SK-N-SH (cell line): ENCODE results near the gene ARID1B. TPM values are rescaled to one million over a fixed set of nuclear protein-coding genes. Genes with fewer than 3 reads are reported as not detected.

Experiments used
- CTCF ChIA-PET: fragments of 300-600, 350-600 bp; formaldehyde crosslinking; extraction: SDS; loops from one replicate; lab custom pipeline; 2021; lab: Yijun Ruan, JAX
- POLR2A ChIA-PET: fragments of 350-600 bp; sonication (Branson Sonifier 250); formaldehyde crosslinking; extraction: SDS; loops from one replicate; lab custom pipeline; 2020; ENCODE audit warnings: antibody characterized with exemption, inconsistent platforms; lab: Yijun Ruan, JAX
- DNase-seq: peaks from one replicate; pipeline ENCODE4 v3.0.0; 2012
- H2AFZ ChIP-seq: fragments of 200-600 bp; sonication (generic); 2 replicates; pipeline ENCODE4 v1.8.1; 2016; ENCODE audit warnings: antibody characterized with exemption, mild to moderate bottlenecking, low read depth
- H3F3A ChIP-seq: fragments of 200-600 bp; sonication (generic); replicated peaks from 2 replicates; pipeline ENCODE3; 2016; ENCODE audit warnings: antibody characterized with exemption, mild to moderate bottlenecking; ENCODE audit not compliant: insufficient read depth
- H3K27ac ChIP-seq, 2 experiments: fragments of 200-500 bp in 1 of 2; fragments of 200-600 bp in 1 of 2; sonication (Bioruptor generic) in 1 of 2; sonication (generic), shearing (Covaris generic) in 1 of 2; 2 replicates each; pipeline versions ENCODE4 v1.5.1 to v1.6.1; 2014 to 2016; ENCODE audit warnings: low read depth in 2 of 2, inconsistent platforms in 1 of 2, low read length in 1 of 2, mild to moderate bottlenecking in 1 of 2, mixed read lengths in 1 of 2
- H3K27me3 ChIP-seq: fragments of 200-600 bp; sonication (generic), shearing (Covaris generic); 2 replicates; pipeline ENCODE4 v1.6.1; 2016; ENCODE audit warnings: mixed run types; ENCODE audit not compliant: insufficient read depth
- H3K36me3 ChIP-seq, 2 experiments: fragments of 200-500 bp in 1 of 2; fragments of 200-600 bp in 1 of 2; sonication (Bioruptor generic) in 1 of 2; sonication (generic) in 1 of 2; replicated peaks in 1 of 2; 2 replicates each; pipeline versions ENCODE3 to v1.5.1; 2014 to 2016; ENCODE audit warnings: low read length in 1 of 2, mild to moderate bottlenecking in 1 of 2; ENCODE audit not compliant: insufficient read depth in 2 of 2, control insufficient read depth in 1 of 2
- H3K4me1 ChIP-seq, 2 experiments: fragments of 200-500 bp in 1 of 2; fragments of 200-600 bp in 1 of 2; sonication (Bioruptor generic) in 1 of 2; sonication (generic), shearing (Covaris generic) in 1 of 2; 2 replicates each; pipeline versions ENCODE4 v1.5.1 to v1.6.1; 2014 to 2016; ENCODE audit warnings: low read depth in 1 of 2, low read length in 1 of 2, mixed run types in 1 of 2; ENCODE audit not compliant: insufficient read depth in 2 of 2, control insufficient read depth in 1 of 2
- H3K4me2 ChIP-seq: fragments of 200-600 bp; sonication (generic), shearing (Covaris generic); 2 replicates; pipeline ENCODE4 v1.6.1; 2017; ENCODE audit warnings: mixed run types
- H3K4me3 ChIP-seq, 2 experiments: fragments of 200-500 bp in 1 of 2; fragments of 200-600 bp in 1 of 2; sonication (Bioruptor generic) in 1 of 2; sonication (generic), shearing (Covaris generic) in 1 of 2; 2 replicates each; pipeline versions ENCODE4 v1.5.1 to v1.8.1; 2014 to 2016; ENCODE audit warnings: low read depth in 2 of 2, inconsistent platforms in 1 of 2, low read length in 1 of 2, mild to moderate bottlenecking in 1 of 2, mixed read lengths in 1 of 2, moderate library complexity in 1 of 2
- H3K79me2 ChIP-seq: fragments of 200-600 bp; sonication (generic); 2 replicates; pipeline ENCODE4 v1.8.1; 2017; ENCODE audit warnings: mild to moderate bottlenecking; ENCODE audit not compliant: insufficient read depth
- H3K9ac ChIP-seq: fragments of 200-600 bp; sonication (generic); 2 replicates; pipeline ENCODE4 v1.6.1; 2017; ENCODE audit warnings: mixed run types
- H3K9me2 ChIP-seq: fragments of 200-600 bp; sonication (generic); 2 replicates; pipeline ENCODE4 v1.6.1; 2017; ENCODE audit warnings: mixed run types
- H3K9me3 ChIP-seq: fragments of 200-600 bp; sonication (generic); 2 replicates; pipeline ENCODE4 v1.6.1; 2017; ENCODE audit warnings: mixed run types, mild to moderate bottlenecking, moderate library complexity
- H4K20me1 ChIP-seq: fragments of 200-600 bp; sonication (generic); 2 replicates; pipeline ENCODE4 v1.6.1; 2017; ENCODE audit warnings: mild to moderate bottlenecking, mixed run types; ENCODE audit not compliant: insufficient read depth
- EP300 ChIP-seq, 2 experiments: IDR thresholded peaks; 2 replicates each; pipeline versions ENCODE4 v1.4.0 to v1.6.1; 2012; ENCODE audit warnings: borderline replicate concordance in 1 of 2, low read depth in 1 of 2, low read length in 1 of 2
- EZH2phosphoT487 ChIP-seq: fragments of 200-600 bp; sonication (generic); IDR thresholded peaks from 2 replicates; pipeline ENCODE4 v1.6.1; 2017; ENCODE audit warnings: low read depth, mixed run types, mild to moderate bottlenecking, antibody characterized with exemption, moderate library complexity, borderline replicate concordance
- FOXJ3 ChIP-seq: sonication (generic); formaldehyde crosslinking; IDR thresholded peaks from 2 replicates; pipeline ENCODE4 v1.5.1; 2020; ENCODE audit warnings: mild to moderate bottlenecking, missing genetic modification reagents
- JUND ChIP-seq: IDR thresholded peaks from 2 replicates; pipeline ENCODE4 v1.4.0; 2012
- MEF2A ChIP-seq: IDR thresholded peaks from 2 replicates; pipeline ENCODE4 v1.4.0; 2012; ENCODE audit warnings: low read depth, borderline replicate concordance
- MXI1 ChIP-seq: IDR thresholded peaks from 2 replicates; pipeline ENCODE4 v1.6.1; 2012; ENCODE audit warnings: mild to moderate bottlenecking, low read depth, low read length, improper control_type of control experiment
- NFIC ChIP-seq: IDR thresholded peaks from 2 replicates; pipeline ENCODE4 v1.4.0; 2012; ENCODE audit warnings: borderline replicate concordance
- RAD21 ChIP-seq: IDR thresholded peaks from 2 replicates; pipeline ENCODE4 v1.6.1; 2012; ENCODE audit warnings: mild to moderate bottlenecking, low read length
- REST ChIP-seq: IDR thresholded peaks from 2 replicates; pipeline ENCODE4 v1.6.1; 2012; ENCODE audit warnings: mild to moderate bottlenecking, low read depth, low read length, moderate library complexity
- SIN3A ChIP-seq: IDR thresholded peaks from 2 replicates; pipeline ENCODE4 v1.6.1; 2012; ENCODE audit warnings: low read depth, mild to moderate bottlenecking, low read length, moderate library complexity, borderline replicate concordance
- SMC3 ChIP-seq: IDR thresholded peaks from 2 replicates; pipeline ENCODE4 v1.6.1; 2012; ENCODE audit warnings: low read depth, low read length, improper control_type of control experiment
- TAF1 ChIP-seq: IDR thresholded peaks from 2 replicates; pipeline ENCODE4 v1.6.1; 2012; ENCODE audit warnings: low read depth, mild to moderate bottlenecking, low read length, moderate library complexity, borderline replicate concordance
- TCF12 ChIP-seq: IDR thresholded peaks from 2 replicates; pipeline ENCODE4 v1.4.0; 2012
- TEAD4 ChIP-seq: IDR thresholded peaks from 2 replicates; pipeline ENCODE4 v1.4.0; 2012; ENCODE audit warnings: mild to moderate bottlenecking, borderline replicate concordance; ENCODE audit not compliant: insufficient read depth
- YY1 ChIP-seq: IDR thresholded peaks from 2 replicates; pipeline ENCODE4 v1.4.0; 2012; ENCODE audit warnings: low read depth, mild to moderate bottlenecking
- ZBTB33 ChIP-seq: IDR thresholded peaks from 2 replicates; pipeline ENCODE4 v1.4.0; 2012; ENCODE audit warnings: low read depth, borderline replicate concordance
- WGBS: methylation state at CpG from one replicate; pipeline ENCODE4 v1.1.6; 2017; ENCODE audit warnings: low lambda C conversion rate; 5-methylcytosine and 5-hydroxymethylcytosine counted together
- polyA plus RNA-seq, 3 experiments: library from polyadenylated mRNA; depleted of rRNA; stranded (reverse); fragments of >200 nt; gene quantifications; 2 replicates each; pipeline ENCODE4 v1.2.3, GENCODE V29; 2012
- TF ChIP-seq, protein P1 (sequence below): IDR thresholded peaks from 2 replicates; pipeline ENCODE4; 2012
- TF ChIP-seq, protein P2 (sequence below): IDR thresholded peaks from 2 replicates; pipeline ENCODE4 v1.4.0; 2012; ENCODE audit warnings: low read depth, borderline replicate concordance

ARID1B gene
- polyA plus RNA-seq, 1 of the 3 experiments (the other 2 are of a cell fraction): 13.6 TPM

- H3K9me2 ChIP-seq: no peaks in the 10 kb centered on the region
- no peak overlapping the region for H3K9ac ChIP-seq
- 96% methylated on average over 4 of the region's 6 CpGs for WGBS
- CTCF ChIA-PET: no interaction called here
- no peaks in the 10 kb centered on the region for H3F3A ChIP-seq
- no peaks in the 10 kb centered on the region for H3K27me3 ChIP-seq
- no peak overlapping the region for H3K4me3 ChIP-seq
- H3K4me1 ChIP-seq: peaks cover 3 to 11% of the 10 kb centered on the region in 2 experiments; a peak in 2 of 4 replicates
- no peak for DNase-seq
- H3K36me3 ChIP-seq: peaks cover 0 to 20% of the 10 kb centered on the region in 2 experiments
- no peak overlapping the region for H3K4me2 ChIP-seq
- no peak overlapping the region for H3K27ac ChIP-seq
- TF ChIP-seq EZH2phosphoT487: no peak
- no peak for TF ChIP-seq TAF1
- TF ChIP-seq EP300 (IDR thresholded peaks at IDR 0.05; ENCODE audit: borderline replicate concordance in 1 of 2, low read depth in 1 of 2, low read length in 1 of 2): no peak
- no peak for TF ChIP-seq REST
- TF ChIP-seq YY1: no peak
- no peak for TF ChIP-seq TCF12
- no peak for TF ChIP-seq MXI1
- no peak for TF ChIP-seq TEAD4
- TF ChIP-seq MEF2A: no peak
- no peak for TF ChIP-seq ZBTB33
- TF ChIP-seq FOXJ3 (CRISPR knock-in tag): no peak
- TF ChIP-seq JUND: no peak
- TF ChIP-seq, all 33 proteins: peak for 0
- Histone ChIP-seq H4K20me1 (no peaks in the 10 kb centered on the region), H2AFZ (no peak overlapping the region), H3K9me3 (no peaks in the 10 kb centered on the region), H3K79me2 (peaks cover 8% of the 10 kb centered on the region)
- POLR2A ChIA-PET: no interaction called here
These were observed 317.9 kb downstream of the ARID1B start for GRCh38 chr6:157095084-157095483.

GRCh38 chr6:157095569-157095968 lies 318.4 kb downstream of the ARID1B start:
- no peak overlapping the region for H3K27ac ChIP-seq
- H3K9ac ChIP-seq: no peak overlapping the region
- H3K4me3 ChIP-seq: no peak overlapping the region
- ChIA-PET POLR2A (no interaction called here), CTCF (no interaction called here)
- no peak for DNase-seq
- WGBS: 97% methylated on average over 5 of the region's 5 CpGs
- H3K79me2 ChIP-seq: peaks cover 8% of the 10 kb centered on the region
- no peaks in the 10 kb centered on the region for H3K27me3 ChIP-seq
- H3K4me1 ChIP-seq: peaks cover 0 to 10% of the 10 kb centered on the region in 2 experiments; a peak in 2 of 4 replicates
- H3K9me2 ChIP-seq: no peaks in the 10 kb centered on the region
- no peaks in the 10 kb centered on the region for H3F3A ChIP-seq
- no peaks in the 10 kb centered on the region for H4K20me1 ChIP-seq
- no peak for TF ChIP-seq RAD21
- no peak for TF ChIP-seq SMC3
- TF ChIP-seq MEF2A: no peak
- TF ChIP-seq SIN3A: no peak
- no peak for TF ChIP-seq TCF12
- TF ChIP-seq, protein P1, sequence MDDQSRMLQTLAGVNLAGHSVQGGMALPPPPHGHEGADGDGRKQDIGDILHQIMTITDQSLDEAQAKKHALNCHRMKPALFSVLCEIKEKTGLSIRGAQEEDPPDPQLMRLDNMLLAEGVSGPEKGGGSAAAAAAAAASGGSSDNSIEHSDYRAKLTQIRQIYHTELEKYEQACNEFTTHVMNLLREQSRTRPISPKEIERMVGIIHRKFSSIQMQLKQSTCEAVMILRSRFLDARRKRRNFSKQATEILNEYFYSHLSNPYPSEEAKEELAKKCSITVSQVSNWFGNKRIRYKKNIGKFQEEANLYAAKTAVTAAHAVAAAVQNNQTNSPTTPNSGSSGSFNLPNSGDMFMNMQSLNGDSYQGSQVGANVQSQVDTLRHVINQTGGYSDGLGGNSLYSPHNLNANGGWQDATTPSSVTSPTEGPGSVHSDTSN: no peak
- TF ChIP-seq, protein P2, sequence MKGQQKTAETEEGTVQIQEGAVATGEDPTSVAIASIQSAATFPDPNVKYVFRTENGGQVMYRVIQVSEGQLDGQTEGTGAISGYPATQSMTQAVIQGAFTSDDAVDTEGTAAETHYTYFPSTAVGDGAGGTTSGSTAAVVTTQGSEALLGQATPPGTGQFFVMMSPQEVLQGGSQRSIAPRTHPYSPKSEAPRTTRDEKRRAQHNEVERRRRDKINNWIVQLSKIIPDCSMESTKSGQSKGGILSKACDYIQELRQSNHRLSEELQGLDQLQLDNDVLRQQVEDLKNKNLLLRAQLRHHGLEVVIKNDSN: no peak
- TF ChIP-seq NFIC: no peak
- no peak for TF ChIP-seq EP300 (IDR thresholded peaks at IDR 0.05; ENCODE audit: borderline replicate concordance in 1 of 2, low read depth in 1 of 2, low read length in 1 of 2)
- TF ChIP-seq TEAD4: no peak
- H3K9me3 ChIP-seq: no peaks in the 10 kb centered on the region
- H3K4me2 ChIP-seq: no peak overlapping the region
- peaks cover 4 to 21% of the 10 kb centered on the region in 2 experiments for H3K36me3 ChIP-seq
- no peak overlapping the region for H2AFZ ChIP-seq
